ENCODE data around the gene CRTAP.

Gene CRTAP

GRCh38 chr3:33093847-33094246, 20.0 kb upstream of the CRTAP start:
- no peak for TF ChIP-seq CTCF (IDR thresholded peaks at IDR 0.05; ENCODE audit: insufficient read depth, low read length, poor library complexity, severe bottlenecking)
- H3K36me3 ChIP-seq (ENCODE audit: control insufficient read depth, insufficient read depth, low read length) = peaks cover 8% of the 10 kb centered on the region
- DNase-seq (ENCODE audit: extremely low read depth, insufficient read length) = no peak
- no peaks in the 10 kb centered on the region for H3K27me3 ChIP-seq (replicated peaks; ENCODE audit: control insufficient read depth, insufficient read depth, low read length)
- no peak overlapping the region for H3K4me3 ChIP-seq (replicated peaks; ENCODE audit: low read depth, low read length)

GRCh38 chr3:33095436-33095835, 18.4 kb upstream of the CRTAP start:
- DNase-seq (ENCODE audit: extremely low read depth, insufficient read length) = no peak
- Histone ChIP-seq H3K4me3 (replicated peaks; ENCODE audit: low read depth, low read length) (peak overlapping the region; percentile 96), H3K36me3 (ENCODE audit: control insufficient read depth, insufficient read depth, low read length) (peaks cover 8% of the 10 kb centered on the region), H3K27me3 (replicated peaks; ENCODE audit: control insufficient read depth, insufficient read depth, low read length) (no peaks in the 10 kb centered on the region)
- TF ChIP-seq CTCF (IDR thresholded peaks at IDR 0.05; ENCODE audit: insufficient read depth, low read length, poor library complexity, severe bottlenecking) = no peak

- DNase-seq (ENCODE audit: extremely low read depth, insufficient read length) = peak; percentile 74
- H3K36me3 ChIP-seq (ENCODE audit: control insufficient read depth, insufficient read depth, low read length) = peaks cover 8% of the 10 kb centered on the region
- no peaks in the 10 kb centered on the region for H3K27me3 ChIP-seq (replicated peaks; ENCODE audit: control insufficient read depth, insufficient read depth, low read length)
- H3K4me3 ChIP-seq (replicated peaks; ENCODE audit: low read depth, low read length) = peak overlapping the region; percentile 96
- TF ChIP-seq CTCF (IDR thresholded peaks at IDR 0.05; ENCODE audit: insufficient read depth, low read length, poor library complexity, severe bottlenecking) = no peak
Observed at GRCh38 chr3:33096093-33096868, 17.5 kb upstream of the CRTAP start.

GRCh38 chr3:33099109-33099645, 14.6 kb upstream of the CRTAP start:
- Histone ChIP-seq H3K36me3 (ENCODE audit: control insufficient read depth, insufficient read depth, low read length) (no peaks in the 10 kb centered on the region), H3K4me3 (replicated peaks; ENCODE audit: low read depth, low read length) (no peak overlapping the region), H3K27me3 (replicated peaks; ENCODE audit: control insufficient read depth, insufficient read depth, low read length) (no peaks in the 10 kb centered on the region)
- TF ChIP-seq CTCF (IDR thresholded peaks at IDR 0.05; ENCODE audit: insufficient read depth, low read length, poor library complexity, severe bottlenecking) = no peak
- DNase-seq (ENCODE audit: extremely low read depth, insufficient read length) = no peak

- Histone ChIP-seq H3K36me3 (ENCODE audit: control insufficient read depth, insufficient read depth, low read length) (no peaks in the 10 kb centered on the region), H3K27me3 (replicated peaks; ENCODE audit: control insufficient read depth, insufficient read depth, low read length) (no peaks in the 10 kb centered on the region), H3K4me3 (replicated peaks; ENCODE audit: low read depth, low read length) (no peak overlapping the region)
- DNase-seq (ENCODE audit: extremely low read depth, insufficient read length) = no peak
- no peak for TF ChIP-seq CTCF (IDR thresholded peaks at IDR 0.05; ENCODE audit: insufficient read depth, low read length, poor library complexity, severe bottlenecking)
Observed at GRCh38 chr3:33099701-33100100, 14.1 kb upstream of the CRTAP start.

Data from GM06990 (cell line).